HG03442 (cell line): Measurements from ENCODE around the gene BTN1A1.
A peak's percentile ranks its signal among the peaks of the same experiment; 100 is the strongest.
"Not testable (repeated sequence)": the region's sequence is repeated elsewhere in the genome, so short reads cannot be mapped to it uniquely, and the experiment has no call there.

Source experiments
- ATAC-seq: cut with Tn5 transposase; IDR thresholded peaks from one replicate; pipeline ENCODE4 v1.9.1; 2021; ENCODE audit warnings: mild to moderate bottlenecking, moderate library complexity; ENCODE audit not compliant: unreplicated experiment

Gene BTN1A1

GRCh38 chr6:26507658-26508057 lies 7.6 kb downstream of the BTN1A1 start:
- no peak for ATAC-seq

DNA sequence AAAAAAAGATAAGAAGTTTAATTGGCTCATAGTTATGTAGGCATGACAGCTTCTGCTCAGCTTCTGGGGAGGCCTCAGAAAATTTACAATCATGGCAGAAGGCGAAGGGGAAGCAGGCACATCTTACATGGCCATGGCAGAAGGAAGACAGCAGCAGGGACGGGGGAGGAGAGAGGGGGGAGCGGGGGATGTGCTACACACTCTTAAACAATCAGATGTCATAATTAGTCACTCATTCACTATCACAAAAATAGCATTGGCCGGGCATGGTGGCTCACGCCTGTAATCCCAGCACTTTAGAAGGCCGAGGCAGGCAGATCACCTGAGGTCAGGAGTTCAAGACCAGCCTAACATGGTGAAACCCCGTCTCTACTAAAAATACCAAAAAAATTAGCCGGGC lies 10.9 kb downstream of the BTN1A1 start:
- not testable (repeated sequence) for ATAC-seq

DNA sequence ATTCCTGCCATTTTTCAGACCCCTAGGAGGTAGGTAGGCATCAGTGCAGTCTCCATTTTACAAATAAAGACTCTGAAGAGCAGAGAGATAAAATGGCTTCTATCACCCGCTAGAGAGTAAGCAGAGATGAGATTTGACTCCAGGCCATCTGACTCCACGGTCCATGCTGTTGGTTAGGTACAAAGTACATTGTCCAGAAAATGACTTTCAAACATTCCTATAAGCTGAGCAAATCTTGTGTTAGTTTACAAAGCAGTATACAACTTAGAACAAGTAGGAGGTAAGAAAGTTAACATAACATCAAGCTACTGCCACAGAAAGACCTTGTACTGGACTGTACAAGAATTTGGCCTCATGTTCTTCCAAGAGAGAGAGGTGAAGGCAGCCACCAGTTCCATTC lies 14.9 kb downstream of the BTN1A1 start:
- ATAC-seq: no peak

DNA sequence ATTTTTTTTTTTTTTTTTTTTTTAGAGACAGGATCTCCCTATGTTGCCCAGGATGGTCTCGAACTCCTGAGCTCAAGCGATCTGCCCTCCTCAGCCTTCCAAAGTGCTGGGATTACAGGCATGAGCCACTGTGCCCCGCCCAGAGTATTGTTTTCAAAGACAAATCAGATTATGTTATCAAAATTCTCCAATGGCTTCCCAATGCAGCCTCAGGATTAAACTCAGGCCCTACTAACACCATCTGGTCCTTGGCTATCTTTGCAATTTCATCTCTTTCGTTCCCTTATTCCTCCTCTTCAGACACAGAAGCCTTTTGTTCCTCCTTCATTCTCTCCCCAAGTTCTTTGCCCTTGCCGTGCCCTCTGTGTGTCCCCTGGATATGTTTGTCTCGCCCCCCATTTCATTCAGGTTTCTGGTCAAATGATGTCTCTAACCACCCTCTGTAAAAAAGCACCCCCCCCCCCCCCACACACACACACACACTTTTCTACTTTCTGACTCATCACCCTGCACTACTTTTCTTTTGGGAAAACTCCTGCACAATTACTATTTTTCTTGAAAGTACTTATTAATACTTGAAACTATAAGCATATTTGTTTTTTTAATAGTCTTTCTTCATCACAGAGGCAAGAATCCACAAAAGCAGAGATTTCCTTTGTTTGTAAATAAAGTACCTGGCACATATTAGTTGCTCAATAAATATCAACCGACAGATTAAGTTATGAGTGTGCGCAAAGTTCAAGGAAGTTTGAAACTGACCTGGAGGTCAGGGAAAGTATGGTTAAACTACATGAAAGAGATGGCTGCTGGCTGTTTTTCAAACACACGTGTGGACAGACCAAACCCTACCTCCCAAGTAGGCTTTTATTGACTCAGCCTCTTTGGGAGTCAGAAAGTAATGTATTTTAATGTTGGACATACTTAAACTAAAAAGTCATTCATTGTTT lies 16.7 kb downstream of the BTN1A1 start:
- no peak for ATAC-seq

GRCh38 chr6:26519359-26519758 lies 19.3 kb downstream of the BTN1A1 start:
- ATAC-seq: no peak

- ATAC-seq: peak; percentile 27
These were observed 20.2 kb downstream of the BTN1A1 start for GRCh38 chr6:26520237-26520849.

DNA sequence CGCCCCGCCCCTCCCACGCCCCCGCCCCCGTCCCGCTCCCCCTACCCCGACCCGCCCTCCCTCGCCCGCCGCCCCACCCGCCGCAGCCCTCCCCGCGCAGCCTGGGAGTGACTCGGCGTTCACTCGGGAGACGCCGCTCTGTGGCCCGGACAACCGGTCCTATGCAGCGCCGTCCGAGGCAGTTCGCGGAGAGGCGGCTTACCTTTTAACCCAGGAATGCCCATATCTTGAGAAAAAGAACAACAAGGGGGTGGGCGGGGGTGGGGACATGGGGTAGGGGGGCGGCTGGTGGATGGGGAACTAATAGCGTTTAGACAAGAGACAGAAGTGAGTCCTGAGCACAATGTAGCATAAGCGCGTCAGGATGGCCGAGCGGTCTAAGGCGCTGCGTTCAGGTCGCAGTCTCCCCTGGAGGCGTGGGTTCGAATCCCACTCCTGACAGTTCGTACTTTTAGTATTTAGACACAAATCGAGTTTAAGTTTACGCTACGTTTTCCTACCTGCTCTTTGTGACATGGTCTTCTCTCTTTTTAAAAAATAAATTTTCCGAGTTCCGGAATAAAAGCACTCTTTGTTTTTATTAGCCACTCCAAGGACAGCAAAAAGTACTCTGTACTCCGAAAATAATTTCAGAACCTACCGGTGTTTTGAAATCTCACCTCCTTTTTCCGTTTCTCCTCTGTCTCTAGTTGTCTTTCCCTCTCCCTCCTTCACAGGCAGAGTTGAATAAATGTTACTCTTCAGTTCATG lies 20.9 kb downstream of the BTN1A1 start:
- peak; percentile 35 for ATAC-seq

DNA sequence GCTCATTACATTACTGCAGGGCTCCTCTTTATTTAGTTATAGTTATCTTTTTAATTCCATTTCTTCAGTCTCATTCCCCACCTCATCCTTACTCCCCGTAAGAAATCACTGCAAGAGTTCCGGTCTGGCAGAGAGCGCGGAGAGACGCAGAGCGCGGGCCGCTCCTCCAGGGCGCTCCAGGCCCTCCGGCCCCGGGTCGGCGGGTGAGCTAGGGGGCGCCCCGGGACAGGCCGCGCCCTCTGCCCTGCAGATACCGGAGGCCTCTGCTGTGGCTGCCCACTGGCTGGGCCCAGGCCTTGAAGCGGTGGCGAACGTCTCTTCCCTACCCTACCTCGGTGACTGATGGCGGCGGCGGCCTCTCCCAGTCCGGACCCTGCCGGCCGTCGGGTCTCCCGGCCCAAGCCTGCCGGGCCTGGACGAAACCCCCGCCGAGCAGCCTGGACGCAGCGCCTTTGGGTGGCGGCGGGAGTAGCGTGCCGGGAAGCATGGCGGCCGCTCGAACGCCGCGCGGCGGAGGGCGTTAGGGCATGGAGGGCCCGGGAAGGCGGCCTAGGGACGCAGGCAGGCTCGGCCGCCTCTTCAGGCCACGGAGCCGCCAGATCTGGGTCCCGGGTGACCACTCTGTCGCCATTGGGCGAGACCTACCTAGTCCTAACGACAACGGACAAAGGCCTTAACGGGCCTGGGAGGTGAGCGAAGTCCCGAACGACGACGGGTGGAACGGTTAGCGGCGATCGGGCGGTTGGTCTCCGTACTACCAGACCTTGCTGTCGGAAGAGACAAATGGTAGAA lies 21.7 kb downstream of the BTN1A1 start:
- peak; percentile 73 for ATAC-seq

- not testable (repeated sequence) for ATAC-seq
These were observed 22.6 kb downstream of the BTN1A1 start for GRCh38 chr6:26522486-26523228.

- not testable (repeated sequence) for ATAC-seq
These were observed 24.2 kb downstream of the BTN1A1 start for GRCh38 chr6:26524314-26524713.

GRCh38 chr6:26524722-26525370 lies 24.7 kb downstream of the BTN1A1 start:
- ATAC-seq: no peak

GRCh38 chr6:26525838-26526237 lies 25.7 kb downstream of the BTN1A1 start:
- no peak for ATAC-seq

DNA sequence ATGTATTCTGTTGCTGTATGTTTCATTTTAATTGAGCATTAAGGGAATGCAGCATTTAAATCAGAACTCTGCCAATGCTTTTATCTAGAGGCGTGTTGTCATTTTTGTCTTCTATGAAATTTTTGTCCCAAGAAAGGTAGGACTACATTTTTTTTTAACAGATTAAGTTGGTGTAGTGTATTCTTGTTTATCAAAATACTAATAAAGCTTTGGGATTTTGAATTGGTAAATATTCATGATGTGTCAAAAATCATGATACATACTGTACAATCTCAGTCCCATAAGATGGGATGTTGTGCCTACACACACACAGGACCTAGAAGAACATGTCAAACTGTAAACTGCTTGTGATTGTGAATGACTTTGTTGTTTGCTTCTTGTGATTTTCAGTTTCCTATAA lies 26.8 kb downstream of the BTN1A1 start:
- ATAC-seq: no peak

DNA sequence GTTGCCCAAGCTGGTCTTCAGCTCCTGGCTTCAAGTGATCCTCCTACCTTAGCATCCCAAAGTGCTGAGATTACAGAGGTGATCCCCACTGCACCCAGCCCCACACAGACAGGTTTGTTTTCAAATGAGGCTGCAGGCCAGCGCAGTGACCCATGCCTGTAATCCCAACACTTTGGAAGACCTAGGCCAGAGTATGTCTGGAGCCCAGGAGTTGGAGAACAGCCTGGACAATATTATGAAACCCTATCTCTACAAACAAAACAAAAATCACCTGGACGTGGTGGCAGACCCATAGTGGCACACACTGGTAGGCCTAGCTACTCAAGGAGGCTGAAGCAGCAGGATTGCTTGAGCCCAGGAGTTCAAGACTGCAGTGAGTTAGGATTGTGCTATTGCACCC lies 30.1 kb downstream of the BTN1A1 start:
- ATAC-seq: no peak

- no peak for ATAC-seq
These were observed 31.8 kb downstream of the BTN1A1 start for GRCh38 chr6:26531897-26532296.

- peak; percentile 27 for ATAC-seq
These were observed 32.8 kb downstream of the BTN1A1 start for GRCh38 chr6:26532699-26533531.

DNA sequence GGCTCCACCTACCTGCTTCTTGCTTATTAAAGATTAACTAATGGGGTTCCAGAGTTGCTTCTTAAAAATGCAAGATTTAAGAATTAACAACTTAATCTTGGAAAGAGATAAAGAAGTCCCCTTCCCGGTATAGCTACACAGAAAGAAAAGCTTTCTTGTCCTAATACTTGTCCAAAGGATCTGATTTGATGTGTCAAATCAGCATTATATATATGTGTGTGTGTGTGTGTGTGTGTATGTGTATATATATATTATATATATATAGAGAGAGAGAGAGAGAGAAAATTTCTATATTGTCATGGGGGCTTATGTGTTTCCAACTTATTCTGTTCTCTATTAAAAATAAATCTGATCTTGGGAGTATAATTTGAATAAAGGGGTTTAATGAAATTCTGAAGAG lies 33.4 kb downstream of the BTN1A1 start:
- ATAC-seq: no peak

- no peak for ATAC-seq
These were observed 34.8 kb downstream of the BTN1A1 start for GRCh38 chr6:26534681-26535465.
